ENCODE results near the gene DMD.
"Not testable (repeated sequence)": the region's sequence is repeated elsewhere in the genome, so short reads cannot be mapped to it uniquely, and the experiment has no call there.

DMD gene

GRCh38 chrX:31471229-31471628 is 1740.1 kb downstream of the DMD start:
- no peak overlapping the region for H3K4me3 ChIP-seq (ENCODE audit: low read depth, low read length)
- H3K27me3 ChIP-seq (ENCODE audit: insufficient read depth, low read length) = no peaks in the 10 kb centered on the region
- no peak overlapping the region for H3K23ac ChIP-seq (ENCODE audit: low read length)
- H3K14ac ChIP-seq (ENCODE audit: low read length) = no peak overlapping the region
- H4K91ac ChIP-seq (ENCODE audit: low read depth, low read length) = no peak overlapping the region
- WGBS (ENCODE audit: extremely low coverage, insufficient coverage, insufficient read length) = no CpG with 5 or more reads among the region's 11 CpGs
- H3K9ac ChIP-seq (ENCODE audit: low read length) = no peak overlapping the region
- H3K79me1 ChIP-seq (ENCODE audit: low read length) = no peaks in the 10 kb centered on the region
- no peak for DNase-seq
- no peaks in the 10 kb centered on the region for H3K4me1 ChIP-seq (ENCODE audit: control insufficient read depth in 1 of 2, insufficient read depth in 2 of 2, low read length in 2 of 2)
- no peaks in the 10 kb centered on the region for H3K9me3 ChIP-seq (ENCODE audit: insufficient read depth, low read depth, low read length)
- H3K4me2 ChIP-seq (ENCODE audit: low read length) = no peak overlapping the region
- no peak overlapping the region for H2BK120ac ChIP-seq (ENCODE audit: insufficient read depth, low read length, poor library complexity)
- H3K36me3 ChIP-seq (ENCODE audit: control insufficient read depth in 1 of 2, insufficient read depth in 2 of 2, low read length in 2 of 2) = no peaks in the 10 kb centered on the region
- no peak overlapping the region for H4K8ac ChIP-seq (ENCODE audit: low read depth, low read length)
- no peak overlapping the region for H3K27ac ChIP-seq (ENCODE audit: low read depth, low read length)
- no peak overlapping the region for H3K4ac ChIP-seq (ENCODE audit: low read depth, low read length)
- H2AFZ ChIP-seq (ENCODE audit: insufficient read depth, low read length, poor library complexity) = no peak overlapping the region
- no peaks in the 10 kb centered on the region for H3K79me2 ChIP-seq (ENCODE audit: control insufficient read depth, insufficient read depth, low read length, poor library complexity)
- H3K18ac ChIP-seq (ENCODE audit: low read length) = no peak overlapping the region
- no peak overlapping the region for H4K12ac ChIP-seq (ENCODE audit: low read depth, low read length)
- no peak overlapping the region for H2AK5ac ChIP-seq (ENCODE audit: low read length)
- no peak overlapping the region for H2BK5ac ChIP-seq (ENCODE audit: low read depth, low read length, poor library complexity)
- no peak overlapping the region for H2BK12ac ChIP-seq (ENCODE audit: low read length)

GRCh38 chrX:31470753-31471152 is 1740.6 kb downstream of the DMD start:
- H2BK12ac ChIP-seq (ENCODE audit: low read length); H3K4me2 ChIP-seq (ENCODE audit: low read length); H3K79me2 ChIP-seq (ENCODE audit: control insufficient read depth, insufficient read depth, low read length, poor library complexity); H3K4ac ChIP-seq (ENCODE audit: low read depth, low read length); H3K4me1 ChIP-seq (ENCODE audit: control insufficient read depth in 1 of 2, insufficient read depth in 2 of 2, low read length in 2 of 2); H3K79me1 ChIP-seq (ENCODE audit: low read length); H4K91ac ChIP-seq (ENCODE audit: low read depth, low read length); H3K27ac ChIP-seq (ENCODE audit: low read depth, low read length); H3K18ac ChIP-seq (ENCODE audit: low read length); H3K14ac ChIP-seq (ENCODE audit: low read length); H2BK5ac ChIP-seq (ENCODE audit: low read depth, low read length, poor library complexity); H2BK120ac ChIP-seq (ENCODE audit: insufficient read depth, low read length, poor library complexity); H4K8ac ChIP-seq (ENCODE audit: low read depth, low read length); H3K4me3 ChIP-seq (ENCODE audit: low read depth, low read length); H2AK5ac ChIP-seq (ENCODE audit: low read length); H3K9ac ChIP-seq (ENCODE audit: low read length); H4K12ac ChIP-seq (ENCODE audit: low read depth, low read length); H3K9me3 ChIP-seq (ENCODE audit: insufficient read depth, low read depth, low read length); H3K23ac ChIP-seq (ENCODE audit: low read length); H3K36me3 ChIP-seq (ENCODE audit: control insufficient read depth in 1 of 2, insufficient read depth in 2 of 2, low read length in 2 of 2); H2AFZ ChIP-seq (ENCODE audit: insufficient read depth, low read length, poor library complexity); DNase-seq; H3K27me3 ChIP-seq (ENCODE audit: insufficient read depth, low read length): not testable (repeated sequence)
- WGBS (ENCODE audit: extremely low coverage, insufficient coverage, insufficient read length) = no CpG with 5 or more reads among the region's 7 CpGs

DNA sequence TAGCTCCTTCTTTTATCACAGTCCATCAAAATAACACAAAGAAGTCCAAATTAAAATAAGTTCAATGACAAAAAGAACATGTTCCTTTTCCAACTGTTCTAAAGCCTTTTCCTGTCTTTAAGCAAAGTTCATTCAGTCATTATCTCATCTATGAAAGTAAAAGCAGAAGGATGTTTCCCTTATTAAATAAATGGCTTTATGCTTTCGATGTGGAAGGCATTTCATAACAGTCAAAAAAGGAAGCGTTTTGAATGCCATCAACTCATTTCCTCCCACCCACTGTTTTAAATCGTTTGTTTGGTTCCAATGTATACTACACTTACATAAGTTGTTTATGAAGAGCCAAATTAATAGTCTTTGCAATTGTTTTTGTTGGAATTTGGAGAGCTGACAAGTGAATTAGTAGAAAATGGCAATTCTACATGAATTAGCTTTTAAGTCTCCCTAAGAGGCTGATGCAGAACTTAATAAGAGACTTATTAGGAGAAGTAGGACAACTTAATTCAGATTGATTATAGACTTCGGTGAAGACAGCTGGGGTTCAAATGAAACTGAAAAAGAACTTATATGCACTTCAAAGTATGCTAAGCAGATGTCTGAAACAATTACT is 1746.9 kb downstream of the DMD start:
- Histone ChIP-seq H2AFZ (ENCODE audit: insufficient read depth, low read length, poor library complexity) (no peak overlapping the region), H3K4me1 (ENCODE audit: control insufficient read depth in 1 of 2, insufficient read depth in 2 of 2, low read length in 2 of 2) (no peaks in the 10 kb centered on the region)
- no CpG with 5 or more reads among the region's 4 CpGs for WGBS (ENCODE audit: extremely low coverage, insufficient coverage, insufficient read length)

DNA sequence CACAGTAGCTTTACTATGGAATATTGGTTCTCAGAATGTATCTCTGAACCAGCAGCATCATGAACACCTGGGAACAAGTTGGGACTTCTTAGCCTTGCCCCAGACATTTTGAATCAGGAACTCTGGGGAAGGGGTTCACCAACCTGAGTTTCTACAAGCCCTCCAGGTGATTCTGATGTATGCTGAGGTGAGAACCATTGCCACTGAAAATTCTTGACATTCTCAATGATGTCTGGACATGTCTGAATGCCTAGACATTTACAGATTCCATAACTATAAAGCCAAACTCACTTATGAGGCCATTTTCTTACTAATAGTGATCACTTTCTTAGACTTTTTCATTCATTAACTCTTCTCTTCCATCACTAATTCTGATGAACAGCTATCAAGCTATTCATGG is 1750.1 kb downstream of the DMD start:
- Histone ChIP-seq H3K27me3 (ENCODE audit: insufficient read depth, low read length) (no peaks in the 10 kb centered on the region), H3K14ac (ENCODE audit: low read length) (no peak overlapping the region), H3K4me3 (ENCODE audit: low read depth, low read length) (no peak overlapping the region), H3K79me2 (ENCODE audit: control insufficient read depth, insufficient read depth, low read length, poor library complexity) (no peaks in the 10 kb centered on the region), H3K9me3 (ENCODE audit: insufficient read depth, low read depth, low read length) (no peaks in the 10 kb centered on the region), H4K12ac (ENCODE audit: low read depth, low read length) (no peak overlapping the region), H2BK12ac (ENCODE audit: low read length) (no peak overlapping the region), H3K27ac (ENCODE audit: low read depth, low read length) (no peak overlapping the region), H2AFZ (ENCODE audit: insufficient read depth, low read length, poor library complexity) (no peak overlapping the region), H2BK5ac (ENCODE audit: low read depth, low read length, poor library complexity) (no peak overlapping the region), H4K91ac (ENCODE audit: low read depth, low read length) (no peak overlapping the region), H3K36me3 (ENCODE audit: control insufficient read depth in 1 of 2, insufficient read depth in 2 of 2, low read length in 2 of 2) (no peaks in the 10 kb centered on the region), H2AK5ac (ENCODE audit: low read length) (no peak overlapping the region), H3K4me2 (ENCODE audit: low read length) (no peak overlapping the region), H3K4me1 (ENCODE audit: control insufficient read depth in 1 of 2, insufficient read depth in 2 of 2, low read length in 2 of 2) (no peaks in the 10 kb centered on the region), H2BK120ac (ENCODE audit: insufficient read depth, low read length, poor library complexity) (no peak overlapping the region), H3K23ac (ENCODE audit: low read length) (no peak overlapping the region), H3K79me1 (ENCODE audit: low read length) (no peaks in the 10 kb centered on the region), H3K18ac (ENCODE audit: low read length) (no peak overlapping the region), H3K9ac (ENCODE audit: low read length) (no peak overlapping the region), H4K8ac (ENCODE audit: low read depth, low read length) (no peak overlapping the region), H3K4ac (ENCODE audit: low read depth, low read length) (no peak overlapping the region)
- no peak for DNase-seq

More for the DNA sequence above, 1746.9 kb downstream of the DMD start:
- no peak for DNase-seq
- no peak overlapping the region for H4K12ac ChIP-seq (ENCODE audit: low read depth, low read length)
- no peak overlapping the region for H3K4me2 ChIP-seq (ENCODE audit: low read length)
- no peaks in the 10 kb centered on the region for H3K79me2 ChIP-seq (ENCODE audit: control insufficient read depth, insufficient read depth, low read length, poor library complexity)
- no peak overlapping the region for H2BK5ac ChIP-seq (ENCODE audit: low read depth, low read length, poor library complexity)
- no peak overlapping the region for H3K4ac ChIP-seq (ENCODE audit: low read depth, low read length)
- no peak overlapping the region for H4K91ac ChIP-seq (ENCODE audit: low read depth, low read length)
- no peak overlapping the region for H3K18ac ChIP-seq (ENCODE audit: low read length)
- no peaks in the 10 kb centered on the region for H3K27me3 ChIP-seq (ENCODE audit: insufficient read depth, low read length)
- no peak overlapping the region for H4K8ac ChIP-seq (ENCODE audit: low read depth, low read length)
- H2BK12ac ChIP-seq (ENCODE audit: low read length) = no peak overlapping the region
- H3K9me3 ChIP-seq (ENCODE audit: insufficient read depth, low read depth, low read length) = no peaks in the 10 kb centered on the region
- H3K27ac ChIP-seq (ENCODE audit: low read depth, low read length) = no peak overlapping the region
- H3K23ac ChIP-seq (ENCODE audit: low read length) = no peak overlapping the region
- no peaks in the 10 kb centered on the region for H3K79me1 ChIP-seq (ENCODE audit: low read length)
- H3K9ac ChIP-seq (ENCODE audit: low read length) = no peak overlapping the region
- H2BK120ac ChIP-seq (ENCODE audit: insufficient read depth, low read length, poor library complexity) = no peak overlapping the region
- no peak overlapping the region for H2AK5ac ChIP-seq (ENCODE audit: low read length)
- no peaks in the 10 kb centered on the region for H3K36me3 ChIP-seq (ENCODE audit: control insufficient read depth in 1 of 2, insufficient read depth in 2 of 2, low read length in 2 of 2)
- no peak overlapping the region for H3K14ac ChIP-seq (ENCODE audit: low read length)
- H3K4me3 ChIP-seq (ENCODE audit: low read depth, low read length) = no peak overlapping the region

All from trophoblast cell (in vitro differentiated cells and primary cell).